Natural killer cell treated with Interleukin-12 subunit alpha and Interleukin-12 subunit beta and Interleukin-15 and Interleukin-18, amount 100 ng/mL, for 72 hours (primary cell): Measurements from ENCODE around the gene RGL3. TPM values are rescaled to one million over a fixed set of nuclear protein-coding genes. Genes with fewer than 3 reads are reported as not detected.
"Not testable (repeated sequence)": the region's sequence is repeated elsewhere in the genome, so short reads cannot be mapped to it uniquely, and the experiment has no call there.

Experiments used
- ATAC-seq, 2 donors: fragments of 150-1000 bp; cut with Tn5 transposase in 1 of 2; sonication (Bioruptor Pico), chemical (Tn5 transposase) in 1 of 2; 2 replicates each; pipeline ENCODE4 v1.10.0; 2021
- DNase-seq: peaks from one replicate; pipeline ENCODE4 v3.0.0; 2022; ENCODE audit warnings: low spot score
- H3K27ac Mint-ChIP-seq, 2 donors: 1 replicate in 1 of 2; 2 replicates in 1 of 2; pipeline ENCODE4 v1.8.0; 2022; ENCODE audit warnings: mixed read lengths in 2 of 2, mild to moderate bottlenecking in 1 of 2, moderate library complexity in 1 of 2
- H3K27me3 Mint-ChIP-seq, 2 donors: 1 replicate in 1 of 2; 2 replicates in 1 of 2; pipeline ENCODE4 v1.8.0; 2022; ENCODE audit warnings: mixed read lengths in 2 of 2
- H3K36me3 Mint-ChIP-seq: one replicate; pipeline ENCODE4 v1.8.0; 2022; ENCODE audit warnings: mixed read lengths
- H3K4me1 Mint-ChIP-seq, 2 donors: 1 replicate in 1 of 2; 2 replicates in 1 of 2; pipeline ENCODE4 v1.8.0; 2022; ENCODE audit warnings: low read depth in 2 of 2, mixed read lengths in 2 of 2, mild to moderate bottlenecking in 1 of 2
- H3K4me3 Mint-ChIP-seq: one replicate; pipeline ENCODE4 v1.8.0; 2022; ENCODE audit warnings: mixed read lengths
- H3K9me3 Mint-ChIP-seq: 2 replicates; pipeline ENCODE4 v1.8.0; 2022; ENCODE audit warnings: mixed read lengths
- total RNA-seq, 2 donors: library from RNA; stranded (reverse); gene quantifications; one replicate each; pipeline ENCODE4 v1.2.3, GENCODE V29; 2022

RGL3 gene, protein sequence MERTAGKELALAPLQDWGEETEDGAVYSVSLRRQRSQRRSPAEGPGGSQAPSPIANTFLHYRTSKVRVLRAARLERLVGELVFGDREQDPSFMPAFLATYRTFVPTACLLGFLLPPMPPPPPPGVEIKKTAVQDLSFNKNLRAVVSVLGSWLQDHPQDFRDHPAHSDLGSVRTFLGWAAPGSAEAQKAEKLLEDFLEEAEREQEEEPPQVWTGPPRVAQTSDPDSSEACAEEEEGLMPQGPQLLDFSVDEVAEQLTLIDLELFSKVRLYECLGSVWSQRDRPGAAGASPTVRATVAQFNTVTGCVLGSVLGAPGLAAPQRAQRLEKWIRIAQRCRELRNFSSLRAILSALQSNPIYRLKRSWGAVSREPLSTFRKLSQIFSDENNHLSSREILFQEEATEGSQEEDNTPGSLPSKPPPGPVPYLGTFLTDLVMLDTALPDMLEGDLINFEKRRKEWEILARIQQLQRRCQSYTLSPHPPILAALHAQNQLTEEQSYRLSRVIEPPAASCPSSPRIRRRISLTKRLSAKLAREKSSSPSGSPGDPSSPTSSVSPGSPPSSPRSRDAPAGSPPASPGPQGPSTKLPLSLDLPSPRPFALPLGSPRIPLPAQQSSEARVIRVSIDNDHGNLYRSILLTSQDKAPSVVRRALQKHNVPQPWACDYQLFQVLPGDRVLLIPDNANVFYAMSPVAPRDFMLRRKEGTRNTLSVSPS
- total RNA-seq, result not detected

DNA sequence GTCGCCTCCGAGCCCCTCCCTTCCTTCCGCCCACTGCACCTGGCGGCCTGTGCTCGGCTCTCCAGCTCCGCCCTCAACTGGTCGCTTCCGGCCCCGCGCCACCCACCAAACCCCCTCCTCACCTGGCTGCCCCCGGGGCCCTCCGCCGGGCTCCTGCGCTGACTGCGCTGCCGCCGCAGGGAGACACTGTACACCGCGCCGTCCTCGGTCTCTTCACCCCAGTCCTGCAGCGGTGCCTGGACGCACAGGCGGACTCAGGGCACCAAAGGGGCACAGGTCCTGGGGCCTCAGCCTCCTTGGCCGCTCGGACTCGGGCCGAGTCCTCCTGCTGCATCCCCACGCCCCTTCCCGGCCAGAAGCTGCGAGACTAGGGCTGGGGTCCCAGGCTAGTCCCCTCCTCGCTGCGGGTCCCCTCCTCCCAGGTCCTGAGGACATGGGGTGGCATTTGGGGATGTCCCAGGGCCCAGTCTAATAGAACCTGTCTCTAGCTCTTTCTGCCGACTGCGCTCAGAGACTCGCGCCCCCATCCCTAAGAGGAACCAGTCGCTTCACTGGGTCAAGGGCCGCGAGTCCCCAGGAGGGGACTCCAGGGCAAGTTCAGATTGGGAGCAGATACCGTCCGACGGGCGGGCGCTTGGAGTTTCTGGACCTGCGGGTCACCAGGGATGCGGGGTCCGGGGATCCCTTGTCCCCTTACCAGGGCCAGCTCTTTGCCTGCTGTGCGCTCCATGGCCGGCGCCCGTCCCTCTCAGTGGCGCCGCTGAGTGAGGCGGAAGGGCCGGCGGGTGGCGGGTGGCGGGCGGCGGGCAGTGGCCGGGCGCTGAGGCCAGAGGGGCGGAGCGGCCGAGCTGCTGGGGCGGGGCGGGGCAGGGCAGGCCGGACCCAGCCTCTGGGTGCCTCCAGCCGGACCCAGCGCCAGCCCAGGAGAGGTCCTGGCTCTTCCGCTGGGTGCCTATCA lies at the start of gene RGL3:
RGL3 (minus strand) TSS at position 766 of the 958 bp plus-strand sequence; CDS start at position 730, 36 bp downstream.
- Mint-ChIP-seq H3K36me3 (no peaks in the 10 kb centered on the region), H3K9me3 (no peaks in the 10 kb centered on the region), H3K4me3 (no peak within 1 kb of the TSS), H3K4me1 (peaks cover 23 to 25% of the 10 kb centered on the region in 2 donors), H3K27ac (no peak within 1 kb of the TSS), H3K27me3 (peaks cover 35 to 49% of the 10 kb centered on the region in 2 donors)
- ATAC-seq (no peak), DNase-seq (peak; percentile 54)

DNA sequence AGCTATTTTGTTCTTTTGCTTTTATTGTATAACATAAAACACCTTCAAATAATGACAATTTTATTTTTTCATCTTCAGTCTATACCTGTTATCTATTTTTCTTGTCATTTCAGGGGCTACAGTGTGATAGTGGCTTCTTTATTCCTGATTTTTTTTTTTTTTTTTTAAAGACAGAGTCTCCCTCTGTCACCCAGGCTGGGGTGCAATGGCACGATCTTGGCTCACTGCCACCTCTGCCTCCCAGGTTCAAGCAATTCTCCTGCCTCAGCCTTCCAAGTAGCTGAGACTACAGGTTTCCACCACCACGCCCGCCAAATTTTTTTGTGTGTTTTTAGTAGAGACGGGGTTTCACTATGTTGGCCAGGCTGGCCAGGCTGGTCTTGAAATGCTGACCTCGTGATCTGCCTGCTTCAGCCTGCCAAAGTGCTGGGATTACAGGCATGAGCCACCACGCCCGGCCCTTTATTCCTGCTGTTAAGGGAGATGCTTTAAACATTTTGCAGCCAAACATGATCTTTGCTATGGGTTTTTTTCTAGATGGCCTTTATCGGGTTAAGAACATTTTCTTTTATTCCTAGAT lies 49.2 kb upstream of the RGL3 start:
- not testable (repeated sequence) for H3K27me3 Mint-ChIP-seq, H3K4me1 Mint-ChIP-seq, H3K9me3 Mint-ChIP-seq, H3K4me3 Mint-ChIP-seq, ATAC-seq, H3K27ac Mint-ChIP-seq, DNase-seq, H3K36me3 Mint-ChIP-seq

DNA sequence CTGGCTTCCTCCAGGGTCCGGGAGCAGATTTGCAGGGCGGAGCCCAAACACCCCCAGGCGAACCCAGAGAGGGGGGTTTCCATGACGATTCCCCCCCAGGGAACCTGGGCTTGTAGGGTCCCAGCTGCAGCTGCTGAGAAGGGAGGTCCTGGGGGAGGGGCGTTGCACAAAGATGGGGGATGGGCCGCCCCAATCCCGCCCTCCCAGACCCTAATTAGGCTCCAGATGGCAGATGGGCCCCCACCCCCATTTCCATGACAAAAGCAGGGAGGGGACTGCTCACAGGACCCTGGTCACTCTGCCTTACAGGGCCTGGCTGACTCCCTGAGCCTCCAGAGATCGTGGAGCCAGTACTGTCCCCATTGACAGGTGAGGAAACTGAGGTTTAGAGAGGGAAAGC lies 46.5 kb upstream of the RGL3 start:
- H3K9me3 Mint-ChIP-seq, result no peaks in the 10 kb centered on the region
- no peak overlapping the region for H3K27ac Mint-ChIP-seq
- no peaks in the 10 kb centered on the region for H3K4me1 Mint-ChIP-seq
- no peaks in the 10 kb centered on the region for H3K36me3 Mint-ChIP-seq
- ATAC-seq, result no peak
- H3K4me3 Mint-ChIP-seq, result no peak overlapping the region
- H3K27me3 Mint-ChIP-seq, result peaks cover 2 to 3% of the 10 kb centered on the region in 2 donors
- DNase-seq, result no peak

DNA sequence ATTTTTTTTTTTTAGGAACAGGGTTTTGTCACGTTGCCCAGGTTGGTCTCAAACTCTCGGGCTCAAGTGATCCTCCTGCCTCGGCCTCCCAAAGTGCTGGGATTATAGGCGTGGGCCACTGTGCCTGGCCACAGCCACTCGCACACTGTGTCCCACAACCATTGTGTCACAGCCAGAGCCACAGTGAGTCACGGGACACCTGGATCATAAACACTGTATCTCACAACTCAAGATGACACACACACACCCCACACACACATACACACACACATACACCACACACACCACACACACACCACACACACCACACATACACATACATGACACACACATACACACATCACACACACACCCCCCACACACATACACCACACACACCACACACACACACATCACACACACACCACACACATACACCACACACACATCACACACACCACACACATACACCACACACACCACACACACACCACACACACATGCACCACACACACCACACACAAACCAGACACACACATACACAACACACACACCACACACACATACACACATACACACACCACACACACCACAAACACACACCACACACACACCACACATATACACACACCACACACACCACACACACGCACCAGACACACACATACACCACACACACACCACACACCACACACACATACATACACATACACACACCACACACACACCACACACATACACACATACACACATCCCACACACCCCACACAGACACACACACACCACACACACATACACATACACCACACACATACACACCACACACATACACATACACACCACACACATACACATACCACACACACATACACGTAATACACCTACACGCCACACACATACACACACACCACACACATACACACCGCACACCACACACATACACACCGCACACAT lies 45.5 kb upstream of the RGL3 start:
- Mint-ChIP-seq H3K36me3 (no peaks in the 10 kb centered on the region), H3K27me3 (peaks cover 10 to 12% of the 10 kb centered on the region in 2 donors), H3K4me1 (no peaks in the 10 kb centered on the region), H3K9me3 (no peaks in the 10 kb centered on the region), H3K4me3 (no peak overlapping the region), H3K27ac (no peak overlapping the region)
- ATAC-seq (no peak), DNase-seq (no peak)

DNA sequence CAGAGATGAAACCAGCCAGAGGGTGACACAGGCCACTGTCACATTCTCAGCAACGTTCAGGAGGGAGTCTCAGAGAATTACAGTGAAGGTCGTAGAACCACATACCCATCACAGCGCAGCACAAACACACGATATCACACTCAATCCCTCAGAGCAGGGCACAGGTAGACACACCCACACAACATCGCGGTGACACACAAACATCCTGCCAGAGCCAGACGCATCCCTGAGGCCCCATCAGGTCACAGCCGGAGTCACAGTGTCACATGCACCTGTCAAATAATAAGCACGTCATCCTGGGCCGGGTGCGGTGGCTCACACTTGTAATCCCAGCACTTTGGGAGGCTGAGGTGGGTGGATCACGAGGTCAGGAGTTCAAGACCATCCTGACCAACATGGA lies 44.3 kb upstream of the RGL3 start:
- Mint-ChIP-seq H3K27ac (no peak overlapping the region), H3K4me1 (no peaks in the 10 kb centered on the region), H3K36me3 (no peaks in the 10 kb centered on the region), H3K9me3 (no peaks in the 10 kb centered on the region), H3K4me3 (no peak overlapping the region), H3K27me3 (peaks cover 10 to 12% of the 10 kb centered on the region in 2 donors)
- ATAC-seq (no peak), DNase-seq (no peak)

DNA sequence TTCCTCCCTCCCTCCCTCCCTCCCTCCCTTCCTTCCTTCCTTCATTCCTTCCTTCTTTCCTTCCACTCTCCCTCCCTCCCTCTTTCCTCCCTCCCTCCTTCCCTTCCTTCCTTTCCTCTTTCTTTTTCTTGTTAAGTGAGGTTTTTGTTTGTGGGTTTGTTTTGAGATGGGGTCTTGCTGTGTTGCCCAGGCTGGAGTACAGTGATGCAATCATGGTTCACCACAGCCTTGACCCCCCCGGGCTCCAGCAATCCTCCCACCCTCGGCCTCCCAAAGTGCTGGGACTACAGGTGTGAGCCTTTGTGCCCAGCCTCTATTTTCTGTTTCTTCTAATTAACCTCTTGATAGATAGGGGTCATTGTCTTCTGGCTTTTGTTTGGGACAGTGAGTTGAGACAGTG lies 42.3 kb upstream of the RGL3 start:
- Mint-ChIP-seq H3K4me3 (no peak overlapping the region), H3K9me3 (no peaks in the 10 kb centered on the region), H3K27me3 (peaks cover 8 to 12% of the 10 kb centered on the region in 2 donors), H3K36me3 (no peaks in the 10 kb centered on the region), H3K4me1 (no peaks in the 10 kb centered on the region), H3K27ac (no peak overlapping the region)
- DNase-seq, result no peak
- no peak for ATAC-seq

DNA sequence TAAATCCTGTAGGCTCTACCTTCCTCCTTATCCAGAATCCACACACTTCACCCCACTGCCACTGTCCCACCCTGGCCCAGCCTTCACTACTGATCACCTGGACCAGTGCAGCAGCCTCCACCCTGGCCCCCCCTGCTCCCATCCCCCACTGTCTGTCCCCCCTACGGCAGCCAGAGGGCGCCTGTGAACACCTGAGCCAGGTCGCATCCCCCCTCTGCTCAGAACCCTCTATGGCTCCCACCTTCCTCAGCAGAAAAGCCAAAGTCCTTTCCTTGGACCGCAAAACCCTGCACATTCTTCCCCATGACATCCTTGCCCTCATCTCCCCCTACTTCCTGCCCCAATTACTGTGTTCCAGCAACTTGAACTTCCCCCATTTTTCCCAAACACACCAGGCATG lies 41.1 kb upstream of the RGL3 start:
- ATAC-seq, result peak in 1 of 2 donors; percentile 32
- Mint-ChIP-seq H3K9me3 (no peaks in the 10 kb centered on the region), H3K27ac (no peak overlapping the region), H3K36me3 (no peaks in the 10 kb centered on the region), H3K4me3 (no peak overlapping the region), H3K27me3 (peaks cover 8 to 12% of the 10 kb centered on the region in 2 donors), H3K4me1 (no peaks in the 10 kb centered on the region)
- DNase-seq, result no peak

DNA sequence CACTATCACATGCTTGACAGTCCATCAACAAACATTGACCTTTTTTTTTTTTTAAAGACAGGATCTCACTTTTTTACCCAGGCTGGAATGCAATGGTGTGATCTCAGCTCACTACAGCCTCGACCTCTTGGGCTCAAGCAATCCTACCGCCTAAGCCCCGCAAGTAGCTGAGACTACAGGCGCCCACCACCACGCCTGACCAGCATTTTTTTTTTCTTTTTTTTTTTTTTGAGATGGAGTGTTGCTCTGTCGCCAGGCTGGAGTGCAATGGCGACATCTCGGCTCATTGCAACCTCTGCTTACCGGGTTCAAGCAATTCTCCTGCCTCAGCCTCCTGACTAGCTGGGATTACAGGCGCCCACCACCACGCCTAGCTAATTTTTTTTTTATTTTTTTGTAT lies 39.8 kb upstream of the RGL3 start:
- H3K36me3 Mint-ChIP-seq, H3K9me3 Mint-ChIP-seq, ATAC-seq: not testable (repeated sequence)

DNA sequence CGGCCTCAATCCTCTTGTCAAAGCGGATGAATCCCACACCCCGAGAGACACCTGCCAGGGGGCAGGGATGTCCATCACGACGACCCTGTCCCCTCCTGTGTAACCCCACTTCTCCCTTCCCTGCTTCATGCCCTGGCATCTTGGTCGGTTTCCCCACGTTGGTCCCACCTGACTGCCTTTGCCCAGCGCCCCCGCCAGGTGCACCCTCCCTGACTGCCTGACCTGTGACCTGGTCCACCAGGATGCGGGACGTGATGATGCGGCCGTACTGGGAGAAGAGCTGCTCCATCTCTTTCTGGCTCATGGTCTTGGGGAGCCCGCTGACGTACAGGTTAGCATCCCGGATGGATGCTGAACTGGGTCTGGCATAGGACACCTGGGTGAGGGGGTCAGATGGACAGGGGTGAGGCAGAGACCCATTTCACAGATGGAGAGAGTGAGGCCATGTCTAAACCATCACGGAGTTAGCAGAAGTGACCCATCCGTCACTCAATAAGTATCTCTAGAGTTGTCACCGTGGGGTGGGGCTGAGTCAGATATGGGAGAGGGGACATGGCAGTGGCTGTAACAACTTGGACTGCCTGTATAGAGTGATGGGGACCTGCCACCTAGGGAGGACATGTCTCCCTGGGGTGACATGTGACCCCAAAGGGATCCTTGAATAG lies 39.3 kb upstream of the RGL3 start:
- DNase-seq, result no peak
- Mint-ChIP-seq H3K36me3 (no peaks in the 10 kb centered on the region), H3K4me3 (no peak overlapping the region), H3K27me3 (peaks cover 8 to 12% of the 10 kb centered on the region in 2 donors), H3K27ac (no peak overlapping the region), H3K4me1 (no peaks in the 10 kb centered on the region), H3K9me3 (no peaks in the 10 kb centered on the region)
- ATAC-seq, result peak; percentile 17 to 34

More for the DNA sequence above, 39.8 kb upstream of the RGL3 start:
- H3K4me3 Mint-ChIP-seq, DNase-seq, H3K27ac Mint-ChIP-seq, H3K4me1 Mint-ChIP-seq: not testable (repeated sequence)
- H3K27me3 Mint-ChIP-seq, result peaks cover 8 to 12% of the 10 kb centered on the region in 2 donors

DNA sequence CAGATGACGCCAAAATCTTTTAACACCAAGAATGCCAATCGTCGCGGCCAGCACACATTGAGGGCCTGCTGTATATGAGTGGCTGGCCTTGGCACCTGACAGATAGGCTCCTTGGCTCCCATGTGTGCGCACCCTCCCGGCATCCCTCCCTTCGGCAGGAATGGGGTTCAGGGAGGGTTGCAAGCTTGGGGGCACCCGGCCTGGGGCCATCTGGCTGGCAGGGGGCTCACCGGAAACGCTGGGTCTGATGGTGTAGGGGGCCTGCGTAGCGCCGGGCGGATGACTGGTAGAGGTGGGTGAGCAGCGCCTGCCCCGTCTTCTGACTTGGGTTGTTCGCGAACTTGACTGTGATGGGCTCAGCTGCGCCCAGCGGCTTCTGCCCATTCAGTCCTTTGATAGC lies 38.7 kb upstream of the RGL3 start:
- ATAC-seq (peak in 1 of 2 donors; percentile 9), DNase-seq (no peak)
- Mint-ChIP-seq H3K4me3 (no peak overlapping the region), H3K27me3 (peaks cover 8 to 12% of the 10 kb centered on the region in 2 donors), H3K9me3 (no peaks in the 10 kb centered on the region), H3K4me1 (no peaks in the 10 kb centered on the region), H3K36me3 (no peaks in the 10 kb centered on the region), H3K27ac (no peak overlapping the region)

DNA sequence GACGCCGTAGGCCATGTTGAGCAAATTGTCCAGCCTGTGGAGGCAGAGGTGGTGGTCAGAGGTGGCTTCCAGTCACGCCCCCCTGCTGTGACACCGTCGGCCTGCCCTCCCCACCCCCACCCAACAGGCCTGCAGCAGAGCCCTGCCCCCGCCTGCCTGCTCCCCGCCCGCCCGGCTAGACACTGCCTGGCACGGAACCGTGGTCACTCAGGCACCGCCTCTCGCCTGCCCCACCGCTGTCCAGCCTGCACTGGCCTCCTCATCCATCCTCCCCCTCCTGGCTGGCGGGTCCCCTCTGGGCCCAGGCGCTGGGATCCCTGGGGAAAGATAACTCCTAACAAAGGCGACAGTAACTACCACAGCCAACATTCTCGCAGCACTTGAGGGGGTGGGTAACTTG lies 38.0 kb upstream of the RGL3 start:
- DNase-seq (no peak), ATAC-seq (peak in 1 of 2 donors; percentile 7)
- Mint-ChIP-seq H3K36me3 (no peaks in the 10 kb centered on the region), H3K4me1 (no peaks in the 10 kb centered on the region), H3K9me3 (no peaks in the 10 kb centered on the region), H3K27me3 (peaks cover 8 to 12% of the 10 kb centered on the region in 2 donors), H3K27ac (no peak overlapping the region), H3K4me3 (no peak overlapping the region)

DNA sequence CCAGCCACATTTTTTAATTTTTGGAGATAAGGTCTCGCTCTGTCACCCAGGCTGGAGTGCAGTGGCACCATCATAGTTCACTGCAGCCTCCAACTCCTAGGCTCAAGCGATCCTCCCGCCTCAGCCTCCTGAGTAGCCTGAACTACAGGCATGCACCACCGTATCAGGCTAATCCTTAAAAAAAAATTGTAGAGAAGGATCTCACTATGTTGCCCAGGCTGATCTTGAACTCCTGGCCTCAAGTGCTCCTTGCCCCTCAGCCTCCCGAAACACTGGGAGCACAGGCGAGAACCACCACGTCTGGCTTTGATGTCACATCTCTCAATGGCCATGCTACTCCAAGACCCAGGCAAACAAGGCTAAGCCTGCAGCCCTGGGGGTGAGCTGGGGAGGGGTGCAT lies 37.5 kb upstream of the RGL3 start:
- no peak for DNase-seq
- no peaks in the 10 kb centered on the region for H3K36me3 Mint-ChIP-seq
- no peak overlapping the region for H3K27ac Mint-ChIP-seq
- H3K4me1 Mint-ChIP-seq, result no peaks in the 10 kb centered on the region
- no peak overlapping the region for H3K4me3 Mint-ChIP-seq
- peaks cover 8 to 12% of the 10 kb centered on the region in 2 donors for H3K27me3 Mint-ChIP-seq
- no peaks in the 10 kb centered on the region for H3K9me3 Mint-ChIP-seq
- no peak for ATAC-seq
